ENCODE measurements around the gene CASQ2.

DNA sequence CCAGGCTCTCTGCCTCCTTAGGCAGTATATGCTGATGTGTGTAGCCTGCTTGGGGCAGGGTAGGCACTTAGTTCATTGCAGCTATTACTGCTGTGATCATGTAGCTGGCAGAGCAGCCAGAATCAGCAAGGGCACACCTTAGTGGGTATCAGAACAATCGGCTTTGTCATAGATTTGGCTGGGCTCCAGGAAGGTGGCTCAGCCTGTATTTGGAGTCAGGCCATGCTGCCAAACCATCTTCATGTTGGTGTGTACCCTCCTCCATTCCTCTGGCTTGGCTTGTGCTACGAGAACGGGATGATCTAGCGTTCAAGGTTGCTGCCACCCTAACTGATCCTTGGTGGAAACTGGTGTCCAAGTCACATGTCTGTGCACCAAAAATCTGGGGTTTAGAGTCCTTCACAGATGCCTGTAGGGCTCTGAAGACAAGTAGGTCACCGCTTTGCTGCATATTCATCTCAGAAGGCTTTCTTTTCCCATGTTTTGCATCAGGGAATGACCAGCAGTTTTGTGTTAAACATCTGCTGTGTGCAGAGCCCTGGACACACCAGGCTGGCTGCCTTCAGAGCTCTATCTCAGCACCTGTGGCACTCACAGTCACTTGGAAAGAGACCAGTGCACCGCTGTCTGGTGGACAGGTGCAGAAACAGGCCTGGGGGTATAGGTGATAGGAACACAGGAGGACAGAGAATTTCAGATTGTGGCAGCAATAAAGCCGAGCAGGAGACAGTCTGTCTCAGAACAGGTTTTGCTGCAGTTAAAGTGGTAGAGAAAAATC is 103.0 kb downstream of the CASQ2 start:
- TF ChIP-seq EZH2 (IDR thresholded peaks at IDR 0.05) (no peak), CTCF (IDR thresholded peaks at IDR 0.05 in 2 of 3, conservative IDR thresholded peaks at IDR 0.05 in 1 of 3; ENCODE audit: borderline replicate concordance in 1 of 3, insufficient read depth in 1 of 3, low read depth in 2 of 3, low read length in 2 of 3) (no peak), TCF7L2 (IDR thresholded peaks at IDR 0.05; ENCODE audit: borderline replicate concordance, extremely low read depth, insufficient read depth, insufficient read length) (no peak), POLR2A (IDR thresholded peaks at IDR 0.05; ENCODE audit: borderline replicate concordance, extremely low read depth, insufficient read depth, insufficient read length) (no peak), SIN3A (IDR thresholded peaks at IDR 0.05; ENCODE audit: low read depth) (no peak), YY1 (IDR thresholded peaks at IDR 0.05; ENCODE audit: extremely low read depth, insufficient replicate concordance, low read depth, low read length) (no peak), RAD21 (IDR thresholded peaks at IDR 0.05; ENCODE audit: low read depth) (no peak), MAX (IDR thresholded peaks at IDR 0.05) (no peak), JUND (IDR thresholded peaks at IDR 0.05) (no peak), EZH2phosphoT487 (IDR thresholded peaks at IDR 0.05; ENCODE audit: borderline replicate concordance) (no peak), CEBPB (IDR thresholded peaks at IDR 0.05; ENCODE audit: low read depth) (no peak)
- TF ChIP-seq, protein P1, sequence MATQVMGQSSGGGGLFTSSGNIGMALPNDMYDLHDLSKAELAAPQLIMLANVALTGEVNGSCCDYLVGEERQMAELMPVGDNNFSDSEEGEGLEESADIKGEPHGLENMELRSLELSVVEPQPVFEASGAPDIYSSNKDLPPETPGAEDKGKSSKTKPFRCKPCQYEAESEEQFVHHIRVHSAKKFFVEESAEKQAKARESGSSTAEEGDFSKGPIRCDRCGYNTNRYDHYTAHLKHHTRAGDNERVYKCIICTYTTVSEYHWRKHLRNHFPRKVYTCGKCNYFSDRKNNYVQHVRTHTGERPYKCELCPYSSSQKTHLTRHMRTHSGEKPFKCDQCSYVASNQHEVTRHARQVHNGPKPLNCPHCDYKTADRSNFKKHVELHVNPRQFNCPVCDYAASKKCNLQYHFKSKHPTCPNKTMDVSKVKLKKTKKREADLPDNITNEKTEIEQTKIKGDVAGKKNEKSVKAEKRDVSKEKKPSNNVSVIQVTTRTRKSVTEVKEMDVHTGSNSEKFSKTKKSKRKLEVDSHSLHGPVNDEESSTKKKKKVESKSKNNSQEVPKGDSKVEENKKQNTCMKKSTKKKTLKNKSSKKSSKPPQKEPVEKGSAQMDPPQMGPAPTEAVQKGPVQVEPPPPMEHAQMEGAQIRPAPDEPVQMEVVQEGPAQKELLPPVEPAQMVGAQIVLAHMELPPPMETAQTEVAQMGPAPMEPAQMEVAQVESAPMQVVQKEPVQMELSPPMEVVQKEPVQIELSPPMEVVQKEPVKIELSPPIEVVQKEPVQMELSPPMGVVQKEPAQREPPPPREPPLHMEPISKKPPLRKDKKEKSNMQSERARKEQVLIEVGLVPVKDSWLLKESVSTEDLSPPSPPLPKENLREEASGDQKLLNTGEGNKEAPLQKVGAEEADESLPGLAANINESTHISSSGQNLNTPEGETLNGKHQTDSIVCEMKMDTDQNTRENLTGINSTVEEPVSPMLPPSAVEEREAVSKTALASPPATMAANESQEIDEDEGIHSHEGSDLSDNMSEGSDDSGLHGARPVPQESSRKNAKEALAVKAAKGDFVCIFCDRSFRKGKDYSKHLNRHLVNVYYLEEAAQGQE (IDR thresholded peaks at IDR 0.05; ENCODE audit: low read depth), result no peak
